ENCODE data around the gene RHOT2. TPM values are rescaled to one million over a fixed set of nuclear protein-coding genes. Genes with fewer than 3 reads are reported as not detected.
A peak's percentile ranks its signal among the peaks of the same experiment; 100 is the strongest.

Gene RHOT2
- total RNA-seq, 1 experiment from 2014 or later = 143 TPM

- H3K9me2 ChIP-seq (ENCODE audit: insufficient read depth) = no peaks in the 10 kb centered on the region
- no peak overlapping the region for H3K4me2 ChIP-seq
- no peak overlapping the region for H3K4me3 ChIP-seq
- ChIA-PET CTCF (no interaction called here), POLR2A (ENCODE audit: unreplicated experiment) (no interaction called here)
- H3K79me2 ChIP-seq (ENCODE audit: low read depth) = no peaks in the 10 kb centered on the region
- H2AFZ ChIP-seq = no peak overlapping the region
- no peak for DNase-seq
- H3K36me3 ChIP-seq (ENCODE audit: low read depth) = no peaks in the 10 kb centered on the region
- H3K27me3 ChIP-seq (ENCODE audit: insufficient read depth, low read depth) = no peaks in the 10 kb centered on the region
- H3F3A ChIP-seq (ENCODE audit: insufficient read depth, low read depth) = peaks cover 21% of the 10 kb centered on the region
- TF ChIP-seq CTCF (conservative IDR thresholded peaks at IDR 0.05) (no peak), EZH2 (IDR thresholded peaks at IDR 0.05; ENCODE audit: low read depth) (no peak)
- intact Hi-C loops (cut with micrococcal nuclease; ENCODE audit: unreplicated experiment) = no loop called here
- H3K4me1 ChIP-seq (replicated peaks; ENCODE audit: insufficient read depth) = peaks cover under 1% of the 10 kb centered on the region
- no TSS peak for BruUV-seq (replicated peaks)
- peaks cover 14% of the 10 kb centered on the region; the same call in 1 of the 2 replicates for H4K20me1 ChIP-seq (ENCODE audit: insufficient read depth)
- no peaks in the 10 kb centered on the region for H3K9me3 ChIP-seq (ENCODE audit: insufficient read depth, low read depth)
- no peak overlapping the region for H3K27ac ChIP-seq
Observed at GRCh38 chr16:620700-621525, 47.0 kb upstream of the RHOT2 start.

GRCh38 chr16:621526-622105 lies 46.3 kb upstream of the RHOT2 start:
- CTCF ChIA-PET = no interaction called here
- Histone ChIP-seq H3K4me3 (no peak overlapping the region), H3K27ac (no peak overlapping the region), H3K4me2 (peak overlapping the region; percentile 25), H3K79me2 (ENCODE audit: low read depth) (no peaks in the 10 kb centered on the region), H3K36me3 (ENCODE audit: low read depth) (no peaks in the 10 kb centered on the region), H3K9me2 (ENCODE audit: insufficient read depth) (no peaks in the 10 kb centered on the region), H3K4me1 (replicated peaks; ENCODE audit: insufficient read depth) (peaks cover 8% of the 10 kb centered on the region), H2AFZ (no peak overlapping the region), H3F3A (ENCODE audit: insufficient read depth, low read depth) (peaks cover 26% of the 10 kb centered on the region), H3K27me3 (ENCODE audit: insufficient read depth, low read depth) (no peaks in the 10 kb centered on the region), H3K9me3 (ENCODE audit: insufficient read depth, low read depth) (no peaks in the 10 kb centered on the region), H4K20me1 (ENCODE audit: insufficient read depth) (peaks cover 12% of the 10 kb centered on the region; the same call in 1 of the 2 replicates)
- no peak for DNase-seq
- TF ChIP-seq EZH2 (IDR thresholded peaks at IDR 0.05; ENCODE audit: low read depth) (no peak), CTCF (conservative IDR thresholded peaks at IDR 0.05) (no peak)
- no TSS peak for BruUV-seq (replicated peaks)
- POLR2A ChIA-PET (ENCODE audit: unreplicated experiment) = interaction anchor here (1.0 to 1.1 kb wide), 3 partner anchors 28 to 36 kb away, joined by 4 to 7 read pairs (median 6); no protein-coding TSS in a partner anchor
- intact Hi-C loops (cut with micrococcal nuclease; ENCODE audit: unreplicated experiment) = no loop called here

- H3K9me2 ChIP-seq (ENCODE audit: insufficient read depth) = no peaks in the 10 kb centered on the region
- TF ChIP-seq EZH2 (IDR thresholded peaks at IDR 0.05; ENCODE audit: low read depth) (no peak), CTCF (conservative IDR thresholded peaks at IDR 0.05) (no peak)
- H3K27me3 ChIP-seq (ENCODE audit: insufficient read depth, low read depth) = no peaks in the 10 kb centered on the region
- intact Hi-C loops (cut with micrococcal nuclease; ENCODE audit: unreplicated experiment) = no loop called here
- no peaks in the 10 kb centered on the region for H3K79me2 ChIP-seq (ENCODE audit: low read depth)
- H3K27ac ChIP-seq = no peak overlapping the region
- no peak overlapping the region for H2AFZ ChIP-seq
- DNase-seq = no peak
- H3F3A ChIP-seq (ENCODE audit: insufficient read depth, low read depth) = peaks cover 36% of the 10 kb centered on the region
- H3K4me3 ChIP-seq = no peak overlapping the region
- CTCF ChIA-PET = no interaction called here
- peaks cover 19% of the 10 kb centered on the region for H3K4me1 ChIP-seq (replicated peaks; ENCODE audit: insufficient read depth)
- POLR2A ChIA-PET (ENCODE audit: unreplicated experiment) = interaction anchor here (1.1 kb wide), 1 partner anchor 30 kb away, joined by 6 read pairs; no protein-coding TSS in a partner anchor
- peaks cover 16% of the 10 kb centered on the region; the same call in 1 of the 2 replicates for H4K20me1 ChIP-seq (ENCODE audit: insufficient read depth)
- no peak overlapping the region for H3K4me2 ChIP-seq
- H3K9me3 ChIP-seq (ENCODE audit: insufficient read depth, low read depth) = no peaks in the 10 kb centered on the region
- no peaks in the 10 kb centered on the region for H3K36me3 ChIP-seq (ENCODE audit: low read depth)
- BruUV-seq (replicated peaks) = no TSS peak
Observed at GRCh38 chr16:622920-623280, 45.0 kb upstream of the RHOT2 start.

Measured in PC-9 (cell line).